GM19463 (cell line): ENCODE measurements around the gene C2CD2.
"Not testable (repeated sequence)": the region's sequence is repeated elsewhere in the genome, so short reads cannot be mapped to it uniquely, and the experiment has no call there.

Source experiments
- ATAC-seq: cut with Tn5 transposase; IDR thresholded peaks from one replicate; pipeline ENCODE4 v1.9.1; 2021; ENCODE audit warnings: mild to moderate bottlenecking, moderate library complexity; ENCODE audit not compliant: unreplicated experiment

The C2CD2 gene

GRCh38 chr21:41975391-41976272 is 21.8 kb upstream of the C2CD2 start:
- ATAC-seq: no peak

DNA sequence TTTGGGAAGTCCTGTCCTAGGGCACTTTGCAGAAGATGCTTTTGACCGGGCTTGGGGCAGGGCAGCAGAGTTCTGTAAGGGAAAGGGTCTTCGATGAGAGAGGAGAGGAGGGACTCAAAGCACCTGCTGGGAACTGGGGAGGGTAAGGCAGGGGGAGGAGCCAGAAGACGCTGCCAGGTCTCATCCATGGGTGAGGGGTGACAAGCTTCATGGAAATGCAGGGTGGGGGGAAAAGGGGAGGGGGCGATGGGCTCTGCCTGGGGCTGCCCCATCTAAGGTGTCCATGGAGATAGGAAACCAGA is 20.9 kb upstream of the C2CD2 start:
- ATAC-seq: no peak

DNA sequence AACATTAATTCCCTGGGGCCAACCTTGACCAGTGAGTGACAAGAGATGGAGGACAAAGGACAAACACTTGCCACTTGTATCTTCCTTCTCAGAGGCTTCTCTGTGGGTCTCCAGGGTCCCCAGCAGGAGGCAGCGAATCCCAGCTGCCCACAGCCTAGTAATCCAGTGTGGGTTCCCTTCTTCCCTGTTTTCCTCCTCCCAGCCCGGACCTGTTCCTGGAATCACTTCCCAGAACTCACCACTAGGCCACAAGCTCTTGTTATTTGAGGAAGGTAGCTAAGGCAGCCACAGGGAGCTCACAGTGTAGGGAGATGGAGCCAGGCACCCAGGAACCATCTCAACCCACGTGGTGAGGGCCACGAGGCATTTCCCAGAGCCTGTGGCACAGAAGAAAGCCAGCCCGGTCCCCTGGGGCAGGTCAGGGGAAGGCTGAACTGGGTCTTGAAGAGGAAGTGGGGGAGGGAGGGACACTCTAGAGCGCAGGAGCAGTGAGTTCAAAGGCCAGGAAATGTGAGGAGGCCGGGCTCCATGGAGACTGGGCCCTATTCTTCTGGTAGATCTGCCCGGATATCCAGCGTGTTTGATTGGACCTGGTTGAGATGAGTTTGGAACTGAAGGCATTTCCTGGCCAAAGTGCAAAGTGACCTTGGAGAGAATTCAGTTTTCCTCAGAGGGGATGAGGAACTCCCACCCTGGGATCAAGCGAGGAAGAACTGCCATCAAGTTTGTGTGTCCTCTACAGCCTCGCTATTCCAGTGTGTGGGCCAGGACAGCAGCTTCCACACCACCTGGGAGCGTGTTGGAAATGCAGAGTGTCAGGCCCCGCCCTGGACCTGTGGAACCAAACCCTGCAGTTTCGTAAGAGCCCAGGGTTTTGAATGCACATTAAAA is 20.3 kb upstream of the C2CD2 start:
- no peak for ATAC-seq

GRCh38 chr21:41973427-41973831 is 19.6 kb upstream of the C2CD2 start:
- ATAC-seq: no peak

DNA sequence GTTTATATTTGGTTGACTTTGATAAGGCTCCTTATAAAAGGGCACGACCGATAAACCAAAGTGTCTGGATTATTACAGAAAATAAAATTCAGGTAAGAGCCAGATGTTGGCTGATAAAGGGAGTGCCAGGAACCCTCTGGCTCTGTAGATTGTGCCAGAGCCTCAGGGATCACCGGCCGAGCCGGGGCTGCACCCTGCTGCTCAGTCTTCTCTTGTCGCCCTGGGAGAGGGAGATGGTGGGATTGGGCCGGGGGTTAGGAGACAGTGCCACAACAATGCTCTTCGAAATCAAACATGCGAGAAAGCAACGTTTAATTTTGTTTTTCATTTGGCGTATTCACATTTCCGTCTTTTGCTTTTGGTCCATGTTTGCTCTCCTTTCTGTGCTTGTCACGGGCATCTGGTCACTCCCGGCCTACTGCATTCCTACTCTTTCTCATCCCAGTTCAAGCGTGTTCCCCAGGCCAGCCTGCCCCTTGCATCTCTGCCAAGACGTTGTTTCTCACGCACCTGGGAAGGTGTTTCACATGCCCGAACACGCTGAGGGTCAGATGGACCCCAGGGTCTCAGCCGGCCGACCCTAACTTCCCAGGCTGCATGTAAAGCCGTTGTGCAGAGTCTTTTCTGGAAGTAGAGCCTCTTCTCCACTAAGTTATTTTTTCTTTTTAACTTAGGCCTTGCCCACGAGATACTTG is 18.8 kb upstream of the C2CD2 start:
- ATAC-seq: no peak

GRCh38 chr21:41971891-41972290 is 18.1 kb upstream of the C2CD2 start:
- ATAC-seq: no peak

- ATAC-seq: no peak
Observed at GRCh38 chr21:41970751-41971653, 17.2 kb upstream of the C2CD2 start.

DNA sequence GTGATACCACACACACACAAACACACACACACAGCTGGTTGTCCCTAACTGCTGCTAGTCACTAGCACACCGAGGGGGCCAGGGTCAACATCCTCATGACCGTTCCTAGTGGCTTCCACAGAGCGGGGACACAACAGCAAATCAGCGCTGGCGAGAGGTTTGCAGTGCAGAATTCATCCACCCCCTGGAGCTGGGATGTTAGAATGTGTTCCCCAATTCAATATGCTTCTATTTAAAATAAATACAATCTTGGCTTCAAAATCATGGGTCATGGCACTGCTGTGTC is 16.2 kb upstream of the C2CD2 start:
- ATAC-seq: no peak

GRCh38 chr21:41967708-41968107 is 13.9 kb upstream of the C2CD2 start:
- ATAC-seq: no peak

DNA sequence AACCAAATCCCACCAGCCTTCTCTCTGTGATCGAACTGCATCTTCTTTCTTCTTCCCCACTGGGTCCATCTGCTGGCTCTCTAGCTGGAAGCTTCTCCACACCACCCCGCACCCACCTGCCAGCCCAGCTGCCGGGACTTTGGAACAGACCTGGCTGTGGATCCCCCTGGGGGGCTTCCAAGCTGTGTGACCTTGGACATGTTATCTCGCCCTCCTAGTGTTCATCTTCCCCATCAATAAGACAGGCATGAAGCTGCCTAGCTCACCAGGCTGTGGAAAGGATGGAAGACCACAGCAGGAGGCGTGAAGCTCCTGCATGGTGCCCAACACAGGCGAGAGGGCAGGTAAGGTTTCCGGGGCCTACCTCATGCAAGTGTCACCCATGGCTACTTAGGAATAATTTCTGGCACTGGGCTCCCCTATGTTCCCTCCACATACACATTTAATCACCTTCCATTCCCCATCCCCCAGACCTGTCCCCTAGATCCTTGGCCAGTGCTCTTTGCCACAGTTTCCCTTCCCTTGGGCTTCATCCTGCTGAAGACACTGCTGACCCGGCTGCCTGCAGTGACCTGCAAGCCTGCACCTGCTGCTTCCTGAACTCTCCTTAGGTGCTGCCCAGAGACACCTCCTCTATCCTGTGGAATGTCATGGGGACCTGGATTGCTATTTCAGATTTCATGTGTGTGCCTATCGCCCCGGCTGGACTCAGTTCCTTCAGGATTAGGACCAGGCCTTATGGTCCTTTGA is 13.2 kb upstream of the C2CD2 start:
- no peak for ATAC-seq

DNA sequence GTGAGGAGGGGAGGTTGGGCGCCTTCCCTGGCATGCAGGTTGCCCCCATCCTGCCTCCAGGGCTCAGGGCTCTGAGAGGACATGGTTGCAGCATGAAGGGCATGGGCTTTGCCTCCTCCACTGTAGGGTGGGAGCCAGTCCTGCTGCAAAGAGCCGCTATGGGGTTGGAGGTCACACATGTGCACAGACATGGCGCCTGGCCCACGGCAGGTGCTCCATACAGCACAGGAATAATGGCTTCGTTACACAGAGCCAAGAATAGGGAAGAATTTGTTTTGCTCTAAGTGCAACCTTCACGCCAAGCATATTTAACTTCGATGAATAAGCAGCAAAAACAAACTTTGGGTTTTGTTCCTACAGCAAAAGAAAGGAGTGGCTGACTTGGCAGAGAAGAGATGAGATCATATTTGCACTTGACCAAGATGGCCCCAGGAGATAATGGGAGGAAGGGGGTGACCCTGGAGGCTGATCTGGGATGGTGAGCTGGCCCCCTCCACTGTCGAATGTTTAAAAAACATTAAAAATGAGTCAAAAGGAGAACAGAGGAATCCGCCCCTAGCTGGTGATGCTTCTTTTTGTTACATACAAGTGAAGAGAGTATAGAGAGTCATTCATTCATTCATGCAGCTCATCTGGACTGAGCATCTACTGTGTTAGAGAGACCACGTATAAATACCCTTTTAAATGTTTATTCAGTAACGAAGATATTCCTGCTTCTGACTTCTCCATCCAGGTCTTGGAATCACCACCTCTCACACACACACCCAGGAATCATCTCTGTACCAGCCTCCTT is 12.4 kb upstream of the C2CD2 start:
- no peak for ATAC-seq

DNA sequence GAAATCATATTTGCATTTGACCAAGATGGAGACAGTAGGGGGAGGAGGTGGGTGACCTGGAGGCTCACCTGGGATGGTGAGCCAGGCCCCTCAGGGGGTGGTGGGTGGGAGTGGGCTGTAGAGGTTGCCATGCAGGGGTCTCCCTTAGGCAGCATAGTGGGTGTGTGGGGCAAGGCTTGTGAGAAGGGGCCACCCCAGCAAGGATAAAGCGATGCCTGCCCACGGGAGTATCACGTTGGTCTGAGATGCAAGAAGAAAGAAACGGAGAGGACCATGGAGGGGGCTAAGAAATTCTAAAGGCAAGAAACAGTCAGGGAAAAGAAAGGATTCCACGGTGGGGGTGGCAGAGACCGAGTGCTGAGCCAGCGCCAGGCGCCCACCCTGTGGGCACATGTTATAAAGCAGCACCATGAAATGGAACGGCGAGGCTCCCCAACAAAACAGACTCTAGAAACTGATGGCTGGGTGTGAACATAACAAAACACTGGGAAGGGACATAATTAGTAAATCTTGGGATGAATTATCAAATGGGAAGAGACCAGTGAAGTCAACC is 11.7 kb upstream of the C2CD2 start:
- no peak for ATAC-seq

DNA sequence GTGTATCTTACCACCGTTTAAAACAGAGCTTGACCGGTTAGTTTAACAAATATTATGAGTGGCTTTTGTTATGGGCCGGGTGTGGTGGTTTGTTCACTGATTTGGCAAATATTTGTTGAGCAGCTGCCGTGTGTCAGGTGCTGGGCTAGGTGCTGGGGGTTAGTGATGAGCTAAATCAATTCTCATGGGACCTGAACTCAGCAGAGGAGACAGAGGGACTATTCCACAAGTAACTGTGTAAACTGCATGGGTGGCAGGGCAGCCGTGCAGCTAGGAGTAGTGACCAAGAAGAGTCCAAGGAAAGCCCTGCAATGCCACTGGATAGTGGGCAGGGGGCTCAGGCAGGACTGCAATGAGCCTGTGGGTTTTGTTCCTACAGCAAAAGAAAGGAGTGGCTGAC is 11.2 kb upstream of the C2CD2 start:
- ATAC-seq: no peak

GRCh38 chr21:41964171-41964570 is 10.4 kb upstream of the C2CD2 start:
- no peak for ATAC-seq

DNA sequence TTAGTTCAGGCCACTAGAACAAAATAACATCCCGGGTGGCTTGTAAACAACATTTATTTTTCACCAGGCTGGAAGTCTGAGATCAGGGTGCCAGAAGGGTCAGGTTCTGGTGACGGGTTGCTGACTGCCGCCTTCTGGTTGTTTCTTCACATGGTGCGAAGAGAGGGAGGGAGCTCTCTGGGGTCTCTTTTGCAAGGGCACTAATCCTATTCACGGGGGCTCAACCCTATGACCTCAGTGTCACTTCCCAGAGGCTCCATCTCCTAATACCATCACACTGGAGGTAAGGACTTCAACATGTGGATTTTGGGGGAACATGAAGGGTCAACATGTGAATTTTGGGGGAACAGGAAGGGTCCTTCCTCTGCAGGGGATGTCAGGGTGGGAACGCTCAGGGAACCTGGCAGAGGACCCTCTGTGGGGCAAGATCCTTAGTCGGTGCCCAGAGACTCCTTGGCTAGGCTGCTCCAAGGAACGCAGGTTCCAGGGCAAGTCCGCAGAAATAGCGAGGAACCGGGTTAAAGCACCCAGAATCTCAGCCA is 8.7 kb upstream of the C2CD2 start:
- ATAC-seq: no peak

- ATAC-seq: no peak
Observed at GRCh38 chr21:41961753-41962152, 7.9 kb upstream of the C2CD2 start.

GRCh38 chr21:41961282-41961701 is 7.5 kb upstream of the C2CD2 start:
- no peak for ATAC-seq

DNA sequence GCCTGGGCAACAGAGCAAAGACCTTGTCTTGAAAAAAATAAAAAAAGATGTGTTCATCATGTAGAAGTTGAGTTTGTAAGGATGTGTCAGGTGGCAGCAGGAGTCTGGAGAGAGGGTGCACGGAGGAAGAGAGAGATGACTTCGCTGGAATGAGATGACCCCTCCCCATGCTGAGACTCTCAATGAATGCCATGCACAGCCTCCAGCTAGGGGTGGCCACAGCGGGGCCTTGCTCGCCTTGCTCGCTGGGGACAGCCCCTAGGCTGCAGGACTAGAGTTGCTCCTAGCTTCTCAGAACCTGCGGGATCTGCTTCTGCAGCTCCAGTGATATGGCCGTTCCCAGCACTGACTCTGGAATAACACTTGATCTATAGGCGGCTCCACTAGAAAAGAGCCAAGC is 6.6 kb upstream of the C2CD2 start:
- no peak for ATAC-seq

DNA sequence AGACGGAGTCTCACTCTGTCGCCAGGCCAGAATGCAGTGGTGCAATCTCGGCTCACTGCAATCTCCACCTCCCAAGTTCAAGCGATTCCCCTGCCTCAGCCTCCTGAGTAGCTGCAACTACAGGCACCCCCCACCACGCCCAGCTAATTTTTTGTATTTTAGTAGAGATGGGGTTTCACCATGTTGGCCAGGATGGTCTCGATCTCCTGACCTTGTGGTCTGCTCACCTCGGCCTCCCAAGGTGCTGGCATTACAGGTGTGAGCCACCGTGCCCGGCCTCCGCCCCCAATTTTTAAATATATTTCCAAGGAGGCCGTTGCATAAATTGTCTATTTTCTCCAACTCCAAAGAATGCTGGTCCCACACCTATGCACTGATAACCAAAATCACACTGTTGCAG is 5.9 kb upstream of the C2CD2 start:
- not testable (repeated sequence) for ATAC-seq
